Activated naive CD4-positive, alpha-beta T cell treated with anti-CD3 and anti-CD28 coated beads, Interleukin-2, amount 50 U/mL, for 24 hours (primary cell): ENCODE results near the gene DNTTIP2.
"Not testable (repeated sequence)": the region's sequence is repeated elsewhere in the genome, so short reads cannot be mapped to it uniquely, and the experiment has no call there.

Experiments used
- H3K27ac Mint-ChIP-seq: one replicate; pipeline ENCODE4 v1.8.0; 2021; ENCODE audit warnings: mild to moderate bottlenecking, mixed read lengths
- H3K27me3 Mint-ChIP-seq: one replicate; pipeline ENCODE4 v1.8.0; 2021; ENCODE audit warnings: mixed read lengths
- H3K36me3 Mint-ChIP-seq: one replicate; pipeline ENCODE4 v1.8.0; 2021; ENCODE audit warnings: mixed read lengths
- H3K4me1 Mint-ChIP-seq: one replicate; pipeline ENCODE4 v1.8.0; 2021; ENCODE audit warnings: mixed read lengths
- H3K4me3 Mint-ChIP-seq: one replicate; pipeline ENCODE4 v1.8.0; 2021; ENCODE audit warnings: mild to moderate bottlenecking, mixed read lengths
- H3K9me3 Mint-ChIP-seq: one replicate; pipeline ENCODE4 v1.8.0; 2021; ENCODE audit warnings: mixed read lengths

DNTTIP2 gene

GRCh38 chr1:93899543-93900207, 20.7 kb upstream of the DNTTIP2 start:
- Mint-ChIP-seq H3K27me3 (no peaks in the 10 kb centered on the region), H3K36me3 (peaks cover 11% of the 10 kb centered on the region), H3K4me3 (no peak overlapping the region), H3K9me3 (no peaks in the 10 kb centered on the region), H3K4me1 (peaks cover 22% of the 10 kb centered on the region), H3K27ac (no peak overlapping the region)

DNA sequence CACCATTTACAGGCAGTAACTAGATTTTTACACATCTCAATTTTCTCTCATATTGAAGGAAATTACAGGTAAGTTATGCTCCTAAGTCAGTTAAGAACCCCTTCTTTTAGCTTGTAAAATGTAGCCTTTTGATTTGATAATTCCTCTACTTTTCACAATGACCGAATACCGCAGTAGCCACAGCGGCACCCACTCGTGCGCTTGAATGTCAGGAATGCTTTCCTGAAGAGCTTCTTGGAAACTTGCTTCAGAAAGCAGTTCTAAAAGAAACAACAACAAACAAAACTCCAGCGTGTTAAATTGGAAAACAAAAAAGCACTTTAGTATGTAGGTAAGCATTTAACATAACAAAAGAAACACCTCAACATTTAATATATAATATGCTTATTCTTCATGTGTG, 9.9 kb upstream of the DNTTIP2 start:
- Mint-ChIP-seq H3K36me3 (peaks cover 16% of the 10 kb centered on the region), H3K4me3 (no peak overlapping the region), H3K4me1 (no peaks in the 10 kb centered on the region), H3K27me3 (no peaks in the 10 kb centered on the region), H3K9me3 (no peaks in the 10 kb centered on the region), H3K27ac (no peak overlapping the region)

- Mint-ChIP-seq H3K4me3 (no peak overlapping the region), H3K4me1 (peaks cover 16% of the 10 kb centered on the region), H3K27me3 (no peaks in the 10 kb centered on the region), H3K27ac (no peak overlapping the region), H3K9me3 (no peaks in the 10 kb centered on the region), H3K36me3 (peaks cover 7% of the 10 kb centered on the region)
Measured at GRCh38 chr1:93882269-93882668, 3.3 kb upstream of the DNTTIP2 start.

- Mint-ChIP-seq H3K4me1 (peaks cover 29% of the 10 kb centered on the region), H3K4me3 (no peak overlapping the region), H3K27me3 (no peaks in the 10 kb centered on the region), H3K36me3 (peaks cover 17% of the 10 kb centered on the region), H3K9me3 (no peaks in the 10 kb centered on the region), H3K27ac (peak overlapping the region; percentile 47)
Measured at GRCh38 chr1:93880731-93881130, 1.7 kb upstream of the DNTTIP2 start.

DNA sequence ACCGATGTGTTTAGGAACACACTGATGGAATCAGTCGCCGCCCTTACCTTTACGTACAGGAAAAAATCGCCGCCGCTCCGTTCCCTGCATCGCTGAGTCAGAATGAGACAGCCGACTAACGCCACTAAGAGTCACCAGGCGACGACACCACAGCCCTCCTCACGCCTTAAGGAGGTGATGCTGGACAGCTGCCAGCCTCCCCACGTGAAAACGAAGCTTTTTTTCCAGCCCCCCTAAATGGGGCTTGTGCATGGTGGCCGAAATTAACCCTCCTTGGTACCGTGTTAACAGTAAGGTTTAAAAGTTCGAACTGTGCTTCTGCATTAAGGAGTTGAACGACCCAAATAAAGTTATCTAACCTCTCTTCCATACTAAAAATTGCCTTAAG, 511 bp downstream of the DNTTIP2 start:
- H3K27ac Mint-ChIP-seq, result peak overlapping the region; percentile 95
- H3K27me3 Mint-ChIP-seq, result no peaks in the 10 kb centered on the region
- peaks cover 22% of the 10 kb centered on the region for H3K36me3 Mint-ChIP-seq
- H3K9me3 Mint-ChIP-seq, result no peaks in the 10 kb centered on the region
- peaks cover 47% of the 10 kb centered on the region for H3K4me1 Mint-ChIP-seq
- peak overlapping the region; percentile 94 for H3K4me3 Mint-ChIP-seq

GRCh38 chr1:93877529-93877928, 1.5 kb downstream of the DNTTIP2 start:
- Mint-ChIP-seq H3K4me1 (peaks cover 44% of the 10 kb centered on the region), H3K27me3 (no peaks in the 10 kb centered on the region), H3K4me3 (peak overlapping the region; percentile 94), H3K27ac (peak overlapping the region; percentile 95), H3K9me3 (no peaks in the 10 kb centered on the region), H3K36me3 (peaks cover 20% of the 10 kb centered on the region)

DNA sequence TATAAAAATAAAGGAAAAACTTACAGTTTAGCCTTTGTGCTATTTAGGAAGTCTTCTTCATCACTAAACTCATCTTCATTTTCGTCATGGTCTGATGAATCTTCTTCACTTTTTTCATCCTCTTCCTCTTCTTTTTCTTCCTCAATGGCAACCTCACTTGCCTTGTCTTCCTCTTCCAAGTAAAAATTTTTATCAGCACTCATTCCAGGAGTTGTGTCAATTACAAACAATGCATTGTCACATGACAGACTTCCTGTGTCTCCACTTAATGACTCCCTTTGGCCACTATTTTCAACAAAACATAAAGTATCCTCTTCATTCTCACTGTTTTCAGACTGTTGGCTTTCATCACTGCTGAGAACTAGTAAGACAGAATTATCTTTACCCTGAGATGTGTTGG, 2.8 kb downstream of the DNTTIP2 start:
- no peaks in the 10 kb centered on the region for H3K27me3 Mint-ChIP-seq
- H3K4me1 Mint-ChIP-seq, result peaks cover 44% of the 10 kb centered on the region
- H3K27ac Mint-ChIP-seq, result peak overlapping the region; percentile 66
- peaks cover 23% of the 10 kb centered on the region for H3K36me3 Mint-ChIP-seq
- H3K9me3 Mint-ChIP-seq, result no peaks in the 10 kb centered on the region
- H3K4me3 Mint-ChIP-seq, result peak overlapping the region; percentile 94

GRCh38 chr1:93874025-93874651, 4.9 kb downstream of the DNTTIP2 start:
- Mint-ChIP-seq H3K36me3 (peaks cover 25% of the 10 kb centered on the region), H3K4me1 (peaks cover 37% of the 10 kb centered on the region), H3K27me3 (no peaks in the 10 kb centered on the region), H3K9me3 (no peaks in the 10 kb centered on the region), H3K27ac (peak overlapping the region; percentile 16), H3K4me3 (peak overlapping the region; percentile 47)

DNA sequence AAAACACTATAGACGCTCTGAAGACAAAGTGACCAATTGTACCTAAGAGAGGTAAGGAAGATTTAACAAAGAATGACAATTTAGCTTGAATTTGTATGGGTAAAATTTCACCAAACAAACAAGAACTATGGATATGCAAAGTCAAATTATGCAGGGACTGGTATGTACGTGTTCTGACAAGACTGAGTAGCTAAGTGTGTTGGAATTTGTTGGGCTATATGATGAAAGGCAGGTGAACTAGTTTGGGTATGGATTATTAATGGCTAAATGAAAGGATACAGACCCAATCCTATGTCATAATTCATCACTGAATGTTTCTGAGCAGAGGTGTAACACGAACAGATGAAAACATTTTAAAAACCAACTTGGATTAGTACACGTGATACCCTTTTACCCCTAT, 7.6 kb downstream of the DNTTIP2 start:
- peaks cover 22% of the 10 kb centered on the region for H3K4me1 Mint-ChIP-seq
- no peaks in the 10 kb centered on the region for H3K27me3 Mint-ChIP-seq
- H3K36me3 Mint-ChIP-seq, result peaks cover 22% of the 10 kb centered on the region
- H3K9me3 Mint-ChIP-seq, result no peaks in the 10 kb centered on the region
- H3K27ac Mint-ChIP-seq, result no peak overlapping the region
- no peak overlapping the region for H3K4me3 Mint-ChIP-seq

DNA sequence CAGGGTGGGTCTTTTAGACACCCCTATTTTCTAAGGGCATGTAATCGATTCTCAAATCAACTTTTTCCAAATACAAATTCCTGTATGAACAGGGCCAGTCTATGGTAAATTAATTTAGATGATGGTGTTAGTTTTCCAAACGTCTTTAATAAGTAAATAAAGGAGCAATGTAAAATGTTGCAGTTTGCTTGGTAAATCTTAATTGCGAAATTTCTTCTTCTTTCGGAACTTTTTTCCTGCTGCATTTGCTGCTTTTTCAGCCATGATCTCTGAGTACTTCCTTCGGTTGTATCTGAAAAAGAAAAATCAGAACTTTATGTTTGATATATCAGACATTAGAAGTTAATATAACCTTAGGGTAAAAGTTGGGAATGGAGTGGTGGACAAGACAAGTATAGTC, 9.4 kb downstream of the DNTTIP2 start:
- H3K27me3 Mint-ChIP-seq, result no peaks in the 10 kb centered on the region
- no peak overlapping the region for H3K4me3 Mint-ChIP-seq
- no peaks in the 10 kb centered on the region for H3K9me3 Mint-ChIP-seq
- H3K4me1 Mint-ChIP-seq, result peaks cover 9% of the 10 kb centered on the region
- H3K36me3 Mint-ChIP-seq, result peaks cover 20% of the 10 kb centered on the region
- no peak overlapping the region for H3K27ac Mint-ChIP-seq

- not testable (repeated sequence) for H3K27me3 Mint-ChIP-seq, H3K9me3 Mint-ChIP-seq, H3K27ac Mint-ChIP-seq, H3K4me3 Mint-ChIP-seq, H3K4me1 Mint-ChIP-seq
- peaks cover 15% of the 10 kb centered on the region for H3K36me3 Mint-ChIP-seq
Measured at GRCh38 chr1:93868492-93868891, 10.5 kb downstream of the DNTTIP2 start.

- Mint-ChIP-seq H3K36me3 (peaks cover 9% of the 10 kb centered on the region), H3K27ac (no peak overlapping the region), H3K9me3 (no peaks in the 10 kb centered on the region), H3K27me3 (no peaks in the 10 kb centered on the region), H3K4me3 (no peak overlapping the region), H3K4me1 (no peaks in the 10 kb centered on the region)
Measured at GRCh38 chr1:93865253-93865652, 13.8 kb downstream of the DNTTIP2 start.

GRCh38 chr1:93864175-93864574, 14.8 kb downstream of the DNTTIP2 start:
- Mint-ChIP-seq H3K9me3 (no peaks in the 10 kb centered on the region), H3K4me3 (no peak overlapping the region), H3K27me3 (no peaks in the 10 kb centered on the region), H3K27ac (no peak overlapping the region), H3K4me1 (no peaks in the 10 kb centered on the region), H3K36me3 (peaks cover 7% of the 10 kb centered on the region)

DNA sequence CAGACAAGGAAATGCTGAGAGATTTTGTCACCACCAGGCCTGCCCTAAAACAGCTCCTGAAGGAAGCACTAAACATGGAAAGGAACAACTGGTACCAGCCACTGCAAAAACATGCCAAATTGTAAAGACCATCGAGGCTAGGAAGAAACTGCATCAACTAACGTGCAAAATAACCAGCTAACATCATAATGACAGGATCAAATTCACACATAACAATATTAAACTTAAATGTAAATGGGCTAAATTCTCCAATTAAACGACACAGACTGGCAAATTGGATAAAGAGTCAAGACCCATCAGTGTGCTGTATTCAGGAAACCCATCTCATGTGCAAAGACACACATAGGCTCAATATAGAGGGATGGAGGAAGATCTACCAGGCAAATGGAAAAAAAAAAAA, 21.4 kb downstream of the DNTTIP2 start:
- not testable (repeated sequence) for H3K4me1 Mint-ChIP-seq

DNA sequence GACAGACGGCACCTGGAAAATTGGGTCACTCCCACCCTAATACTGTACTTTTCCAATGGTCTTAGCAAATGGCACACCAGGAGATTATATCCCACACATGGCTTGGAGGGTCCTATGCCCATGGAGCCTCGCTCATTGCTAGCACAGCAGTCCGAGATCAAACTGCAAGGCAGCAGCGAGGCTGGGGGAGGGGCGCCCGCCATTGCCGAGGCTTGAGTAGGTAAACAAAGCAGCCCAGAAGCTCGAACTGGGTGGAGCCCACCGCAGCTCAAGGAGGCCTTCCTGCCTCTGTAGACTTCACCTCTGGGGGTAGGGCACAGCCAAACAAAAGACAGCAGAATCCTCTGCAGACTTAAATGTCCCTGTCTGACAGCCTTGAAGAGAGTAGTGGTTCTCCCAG, 23.0 kb downstream of the DNTTIP2 start:
- H3K27me3 Mint-ChIP-seq, H3K4me1 Mint-ChIP-seq, H3K9me3 Mint-ChIP-seq, H3K36me3 Mint-ChIP-seq, H3K4me3 Mint-ChIP-seq, H3K27ac Mint-ChIP-seq: not testable (repeated sequence)

More for the DNA sequence above, 21.4 kb downstream of the DNTTIP2 start:
- not testable (repeated sequence) for H3K4me3 Mint-ChIP-seq, H3K27ac Mint-ChIP-seq, H3K27me3 Mint-ChIP-seq, H3K9me3 Mint-ChIP-seq, H3K36me3 Mint-ChIP-seq

GRCh38 chr1:93853940-93854339, 25.1 kb downstream of the DNTTIP2 start:
- H3K27me3 Mint-ChIP-seq, result peaks cover 8% of the 10 kb centered on the region
- H3K36me3 Mint-ChIP-seq, result no peaks in the 10 kb centered on the region
- H3K4me3 Mint-ChIP-seq, result no peak overlapping the region
- H3K27ac Mint-ChIP-seq, result no peak overlapping the region
- H3K4me1 Mint-ChIP-seq, result peaks cover 5% of the 10 kb centered on the region
- H3K9me3 Mint-ChIP-seq, result no peaks in the 10 kb centered on the region

GRCh38 chr1:93851878-93852277, 27.1 kb downstream of the DNTTIP2 start:
- Mint-ChIP-seq H3K27me3 (peaks cover 8% of the 10 kb centered on the region), H3K36me3 (no peaks in the 10 kb centered on the region), H3K4me1 (peaks cover 16% of the 10 kb centered on the region), H3K9me3 (no peaks in the 10 kb centered on the region), H3K27ac (no peak overlapping the region), H3K4me3 (no peak overlapping the region)
